ENCODE results near the gene GFI1.
"Not testable (repeated sequence)": the region's sequence is repeated elsewhere in the genome, so short reads cannot be mapped to it uniquely, and the experiment has no call there.

GFI1 gene

GRCh38 chr1:92464588-92465255, 22.0 kb downstream of the GFI1 start:
- DNase-seq: no peak

GRCh38 chr1:92461364-92462097, 25.2 kb downstream of the GFI1 start:
- peak in 1 of 2 donors; percentile 32 for DNase-seq

- DNase-seq: no peak
Measured at GRCh38 chr1:92459871-92460320, 26.8 kb downstream of the GFI1 start.

GRCh38 chr1:92458146-92458545, 28.6 kb downstream of the GFI1 start:
- no peak for DNase-seq

GRCh38 chr1:92447976-92448375, 38.7 kb downstream of the GFI1 start:
- no peak for DNase-seq

GRCh38 chr1:92447033-92447681, 39.6 kb downstream of the GFI1 start:
- DNase-seq: no peak

- no peak for DNase-seq
Measured at GRCh38 chr1:92446546-92446945, 40.2 kb downstream of the GFI1 start.

- no peak for DNase-seq
Measured at GRCh38 chr1:92445865-92446264, 40.9 kb downstream of the GFI1 start.

- no peak for DNase-seq
Measured at GRCh38 chr1:92444351-92444750, 42.4 kb downstream of the GFI1 start.

GRCh38 chr1:92443893-92444292, 42.8 kb downstream of the GFI1 start:
- no peak for DNase-seq

- no peak for DNase-seq
Measured at GRCh38 chr1:92442351-92442750, 44.4 kb downstream of the GFI1 start.

GRCh38 chr1:92441697-92442342, 44.9 kb downstream of the GFI1 start:
- no peak for DNase-seq

GRCh38 chr1:92441316-92441696, 45.4 kb downstream of the GFI1 start:
- no peak for DNase-seq

GRCh38 chr1:92439291-92439690, 47.4 kb downstream of the GFI1 start:
- DNase-seq: no peak

- not testable (repeated sequence) for DNase-seq
Measured at GRCh38 chr1:92434572-92434971, 52.2 kb downstream of the GFI1 start.

GRCh38 chr1:92430030-92430429, 56.7 kb downstream of the GFI1 start:
- DNase-seq: no peak

- no peak for DNase-seq
Measured at GRCh38 chr1:92425617-92426016, 61.1 kb downstream of the GFI1 start.
